ENCODE data around the gene DMXL2.
"Not testable (repeated sequence)": the region's sequence is repeated elsewhere in the genome, so short reads cannot be mapped to it uniquely, and the experiment has no call there.

DMXL2 gene

GRCh38 chr15:51621155-51621765 lies 1.3 kb downstream of the DMXL2 start:
- no peak for DNase-seq

GRCh38 chr15:51620641-51621040 lies 1.9 kb downstream of the DMXL2 start:
- peak; percentile 8 for DNase-seq

GRCh38 chr15:51620122-51620521 lies 2.4 kb downstream of the DMXL2 start:
- DNase-seq, result no peak

GRCh38 chr15:51619331-51620035 lies 3.1 kb downstream of the DMXL2 start:
- DNase-seq, result no peak

GRCh38 chr15:51617886-51618285 lies 4.7 kb downstream of the DMXL2 start:
- DNase-seq, result no peak

GRCh38 chr15:51613951-51614350 lies 8.6 kb downstream of the DMXL2 start:
- no peak for DNase-seq

- not testable (repeated sequence) for DNase-seq
These were observed 9.9 kb downstream of the DMXL2 start for GRCh38 chr15:51612669-51613068.

GRCh38 chr15:51603462-51603948 lies 19.1 kb downstream of the DMXL2 start:
- not testable (repeated sequence) for DNase-seq

- no peak for DNase-seq
These were observed 19.6 kb downstream of the DMXL2 start for GRCh38 chr15:51603002-51603401.

GRCh38 chr15:51602484-51602883 lies 20.1 kb downstream of the DMXL2 start:
- no peak for DNase-seq

- no peak for DNase-seq
These were observed 20.8 kb downstream of the DMXL2 start for GRCh38 chr15:51601801-51602200.

- DNase-seq, result peak; percentile 21
These were observed 22.5 kb downstream of the DMXL2 start for GRCh38 chr15:51600114-51600513.

GRCh38 chr15:51589881-51590568 lies 32.5 kb downstream of the DMXL2 start:
- no peak for DNase-seq

GRCh38 chr15:51588966-51589365 lies 33.6 kb downstream of the DMXL2 start:
- DNase-seq, result no peak

- no peak for DNase-seq
These were observed 36.6 kb downstream of the DMXL2 start for GRCh38 chr15:51585986-51586385.

- no peak for DNase-seq
These were observed 41.6 kb downstream of the DMXL2 start for GRCh38 chr15:51580982-51581381.

GRCh38 chr15:51580385-51580784 lies 42.2 kb downstream of the DMXL2 start:
- DNase-seq, result no peak

GRCh38 chr15:51579012-51579411 lies 43.6 kb downstream of the DMXL2 start:
- no peak for DNase-seq

- no peak for DNase-seq
These were observed 44.8 kb downstream of the DMXL2 start for GRCh38 chr15:51577636-51578304.

- DNase-seq, result no peak
These were observed 45.6 kb downstream of the DMXL2 start for GRCh38 chr15:51576911-51577500.

GRCh38 chr15:51576286-51576850 lies 46.2 kb downstream of the DMXL2 start:
- no peak for DNase-seq

- no peak for DNase-seq
These were observed 46.8 kb downstream of the DMXL2 start for GRCh38 chr15:51575775-51576174.

- not testable (repeated sequence) for DNase-seq
These were observed 49.2 kb downstream of the DMXL2 start for GRCh38 chr15:51573352-51573751.
